MM.1S (cell line): ENCODE data around the gene TMEM204.

Source experiments
- CTCF ChIP-seq: fragments of 300-600 bp; sonication (generic); IDR thresholded peaks from 2 replicates; pipeline ENCODE4 v1.5.1; 2016; ENCODE audit warnings: antibody characterized with exemption, low read length, mixed read lengths
- EZH2 ChIP-seq: fragments of 300-600 bp; sonication (generic); optimal IDR thresholded peaks from 2 replicates; pipeline ENCODE3; 2017; ENCODE audit warnings: low read depth, mild to moderate bottlenecking, antibody characterized with exemption, low read length, mixed read lengths
- EZH2phosphoT487 ChIP-seq: fragments of 300-600 bp; sonication (generic); IDR thresholded peaks from 2 replicates; pipeline ENCODE4 v1.6.1; 2018; ENCODE audit warnings: antibody characterized with exemption, low read length

- TF ChIP-seq CTCF = no peak
- TF ChIP-seq EZH2phosphoT487 = no peak
- no peak for TF ChIP-seq EZH2
Measured at GRCh38 chr16:1526608-1527555, 6.6 kb upstream of the TMEM204 start.
